GM21619 (cell line): ENCODE results near the gene WAC.
A peak's percentile ranks its signal among the peaks of the same experiment; 100 is the strongest.
"Not testable (repeated sequence)": the region's sequence is repeated elsewhere in the genome, so short reads cannot be mapped to it uniquely, and the experiment has no call there.

Experiments used
- ATAC-seq: cut with Tn5 transposase; IDR thresholded peaks from one replicate; pipeline ENCODE4 v1.9.1; 2021; ENCODE audit not compliant: unreplicated experiment

The WAC gene

DNA sequence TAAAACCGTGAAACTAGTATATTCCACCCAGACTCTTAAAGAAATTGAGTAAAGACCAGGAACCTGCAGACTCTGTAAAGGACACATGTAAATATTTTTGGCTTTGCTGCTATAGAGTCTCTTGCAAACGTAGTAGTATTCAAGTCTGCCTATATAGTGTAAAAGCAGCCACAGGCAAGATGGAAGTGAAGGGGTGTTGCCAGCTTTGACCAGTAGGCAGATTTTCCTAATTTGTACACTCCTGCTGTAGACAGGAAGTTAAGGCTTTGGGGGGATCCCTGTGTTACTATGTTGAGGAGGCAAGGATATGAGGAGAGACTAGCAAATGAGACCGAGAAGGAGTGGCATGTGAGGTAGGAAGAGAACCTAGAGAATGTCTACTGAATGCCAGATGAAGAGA lies 27.7 kb downstream of the WAC start:
- no peak for ATAC-seq

DNA sequence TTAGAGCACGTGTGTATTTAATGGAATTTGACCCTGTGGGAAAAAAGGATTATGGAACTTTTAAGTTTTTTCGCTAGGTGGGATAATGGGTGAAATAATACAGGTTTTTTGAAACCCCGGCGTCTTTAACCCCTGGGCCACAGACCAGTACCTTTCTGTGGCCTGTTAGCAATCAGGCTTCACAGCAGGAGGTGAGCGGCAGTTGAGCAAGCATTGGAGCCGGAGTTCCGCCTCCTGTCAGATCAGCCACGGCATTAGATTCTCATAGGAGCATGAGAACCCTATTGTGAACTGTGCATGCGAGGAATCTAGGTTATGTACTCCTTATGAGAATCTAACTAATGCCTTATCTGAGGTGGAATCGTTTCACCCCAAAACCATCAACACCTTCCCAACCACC lies 28.6 kb downstream of the WAC start:
- no peak for ATAC-seq

DNA sequence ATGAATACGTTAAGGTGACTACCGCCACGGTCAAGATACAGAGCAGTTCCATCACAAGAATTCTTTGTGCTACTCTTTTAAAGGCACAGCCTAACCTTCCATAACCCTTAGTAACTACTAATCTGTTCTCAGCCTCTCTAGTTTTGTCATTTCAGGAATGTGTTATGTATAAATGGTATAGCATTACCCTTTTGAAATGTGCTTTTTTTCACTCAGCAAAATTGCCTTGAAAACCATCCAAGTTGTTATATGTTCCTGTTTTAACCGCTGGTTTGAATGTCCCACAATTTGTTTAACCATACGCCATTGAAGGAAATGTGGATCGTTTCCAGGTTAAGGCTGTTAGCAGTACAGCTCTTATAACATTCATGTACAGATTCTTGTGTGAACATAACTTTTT lies 32.0 kb downstream of the WAC start:
- peak; percentile 59 for ATAC-seq

DNA sequence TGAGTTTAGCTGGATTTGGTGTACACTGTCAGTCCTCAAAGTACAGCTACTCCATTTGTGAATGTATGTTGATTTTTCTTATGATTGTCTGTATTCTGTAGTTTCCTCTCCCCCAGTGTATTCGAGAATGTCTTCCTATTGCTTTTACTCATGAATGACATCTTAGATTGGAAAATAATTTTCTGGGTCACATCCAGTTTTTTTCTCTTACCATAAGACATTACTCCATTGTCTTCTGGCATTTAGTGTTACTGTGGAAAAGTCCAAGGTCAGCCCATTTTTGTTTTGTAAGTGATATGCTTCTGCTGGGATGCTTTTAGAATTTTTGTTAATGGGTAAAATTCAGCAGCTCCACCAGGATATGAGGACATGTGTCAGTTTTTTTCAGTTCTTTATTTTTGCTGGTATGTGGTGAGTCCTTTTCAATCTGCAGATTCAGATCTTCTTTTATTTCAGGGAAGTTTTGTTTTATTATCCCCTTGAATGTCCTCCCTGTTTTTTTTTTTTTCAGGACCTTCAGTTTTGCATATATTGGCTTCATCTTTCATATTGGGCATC lies 33.6 kb downstream of the WAC start:
- no peak for ATAC-seq

DNA sequence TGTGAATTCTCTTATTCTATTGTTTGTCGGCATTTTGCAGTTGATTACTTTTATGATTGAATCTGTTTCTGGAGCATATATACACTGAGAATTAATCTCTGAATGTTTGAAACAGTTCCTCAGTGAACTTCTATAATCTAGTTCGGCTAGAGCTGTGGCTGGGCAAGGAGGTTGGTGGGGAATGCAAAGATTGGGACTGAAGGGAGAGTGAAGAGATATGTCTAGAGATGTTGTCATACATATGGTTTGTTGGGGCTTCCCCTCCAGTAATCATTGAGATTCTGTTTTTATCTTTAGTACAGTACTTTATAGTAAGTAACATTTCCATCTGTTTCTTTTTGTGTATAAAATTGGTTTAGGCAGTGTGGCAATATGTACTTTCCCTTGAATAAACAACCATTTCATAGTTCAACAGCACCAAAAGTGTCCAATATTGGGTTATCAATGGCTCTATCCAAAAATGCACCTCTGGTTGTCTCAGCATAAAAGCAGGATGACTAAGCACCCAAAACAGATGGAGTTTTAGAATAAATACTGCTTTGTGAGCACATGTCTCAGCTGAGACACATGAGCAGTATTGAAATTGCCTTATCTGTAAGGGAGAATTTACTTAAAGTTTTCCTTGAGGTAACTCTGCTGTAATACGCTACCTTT lies 36.7 kb downstream of the WAC start:
- no peak for ATAC-seq

DNA sequence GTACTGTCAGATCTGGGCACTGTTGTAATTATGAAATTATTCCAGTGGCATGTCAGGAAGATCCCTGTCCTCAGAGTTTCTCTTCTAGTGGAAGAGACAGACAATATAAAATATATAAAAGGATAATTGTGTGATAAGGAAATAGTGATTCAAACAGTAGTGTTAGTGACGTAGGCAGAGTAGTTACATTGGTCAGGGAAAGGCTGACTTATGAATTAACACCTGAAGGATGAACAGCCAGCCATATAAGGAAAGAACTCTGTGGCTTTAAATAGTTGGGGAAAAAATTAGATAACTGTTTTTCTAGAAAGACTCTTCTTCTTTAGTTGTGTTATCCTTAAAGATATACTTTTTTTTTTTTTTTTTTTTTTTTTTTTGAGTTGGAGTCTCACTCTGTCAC lies 37.7 kb downstream of the WAC start:
- ATAC-seq: no peak

DNA sequence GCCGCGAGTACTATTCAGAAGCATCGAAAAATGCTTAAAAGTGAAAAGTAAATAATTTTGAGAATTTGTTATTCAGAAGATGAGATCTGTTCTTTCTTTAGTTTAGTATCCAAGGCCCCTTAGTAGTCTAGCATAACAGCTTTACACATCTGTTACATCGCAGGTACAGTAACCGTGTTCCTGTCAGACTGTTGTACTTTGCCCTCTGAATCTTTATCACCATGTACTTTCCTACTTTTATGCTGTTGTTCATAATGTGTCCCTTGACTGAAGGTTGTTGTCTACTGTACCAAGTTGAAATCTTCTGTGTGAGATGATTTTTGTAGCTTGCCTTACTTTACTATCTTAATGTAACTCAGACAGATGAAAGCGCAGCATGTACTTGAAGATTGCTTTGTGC lies 38.3 kb downstream of the WAC start:
- no peak for ATAC-seq

DNA sequence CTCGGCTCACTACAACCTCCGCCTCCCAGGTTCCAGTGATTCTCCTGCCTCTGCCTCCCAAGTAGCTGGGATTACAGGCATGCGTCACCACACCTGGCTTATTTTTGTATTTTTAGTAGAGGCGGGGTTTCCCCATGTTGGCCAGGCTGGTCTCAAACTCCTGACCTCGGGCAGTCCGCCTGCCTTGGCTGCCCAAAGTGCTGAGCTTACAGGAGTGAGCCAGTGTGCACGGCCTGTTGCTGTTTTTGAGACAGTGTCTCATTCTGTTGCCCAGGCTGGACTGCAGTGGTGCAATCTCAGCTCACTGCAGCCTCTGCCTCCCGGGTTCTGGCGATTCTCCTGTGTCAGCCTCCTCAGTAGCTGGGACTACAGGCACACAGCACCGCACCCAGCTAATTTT lies 41.3 kb downstream of the WAC start:
- ATAC-seq: not testable (repeated sequence)

DNA sequence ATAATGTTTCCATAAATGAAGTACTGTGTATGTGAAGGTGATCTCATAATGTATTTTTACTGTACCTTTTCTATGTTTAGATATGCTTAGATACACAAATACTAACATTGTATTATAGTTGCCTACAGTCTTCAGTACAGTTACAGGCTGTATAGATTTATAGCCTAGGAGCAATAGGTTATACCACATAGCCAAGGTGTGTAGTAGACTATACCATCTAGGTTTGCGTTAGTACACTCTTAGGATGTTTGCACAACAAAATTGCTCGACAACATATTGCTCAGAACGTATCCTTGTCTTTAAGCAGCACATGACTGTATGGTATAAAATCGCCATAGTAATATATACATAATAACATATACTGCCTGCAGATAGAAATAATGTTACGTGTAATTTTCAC lies 42.9 kb downstream of the WAC start:
- no peak for ATAC-seq

DNA sequence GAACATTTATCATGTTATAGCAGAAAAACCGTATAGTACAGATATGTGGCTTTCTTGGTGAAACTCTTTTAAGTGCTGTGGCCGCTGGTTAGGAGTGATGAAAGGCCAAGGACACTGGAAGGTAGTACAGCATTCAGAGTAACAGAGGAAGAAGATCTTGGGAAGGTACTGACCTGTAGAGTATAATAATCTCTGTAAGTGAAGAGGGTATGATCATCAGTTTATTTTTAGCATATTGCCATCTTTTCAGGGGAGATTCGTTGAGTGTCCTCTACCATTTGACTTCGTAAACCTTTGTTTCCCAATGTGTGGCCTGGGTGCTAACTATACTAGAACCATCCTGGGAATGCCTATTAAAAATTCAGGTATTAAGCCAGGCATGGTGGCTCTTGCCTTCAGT lies 44.6 kb downstream of the WAC start:
- ATAC-seq: no peak

DNA sequence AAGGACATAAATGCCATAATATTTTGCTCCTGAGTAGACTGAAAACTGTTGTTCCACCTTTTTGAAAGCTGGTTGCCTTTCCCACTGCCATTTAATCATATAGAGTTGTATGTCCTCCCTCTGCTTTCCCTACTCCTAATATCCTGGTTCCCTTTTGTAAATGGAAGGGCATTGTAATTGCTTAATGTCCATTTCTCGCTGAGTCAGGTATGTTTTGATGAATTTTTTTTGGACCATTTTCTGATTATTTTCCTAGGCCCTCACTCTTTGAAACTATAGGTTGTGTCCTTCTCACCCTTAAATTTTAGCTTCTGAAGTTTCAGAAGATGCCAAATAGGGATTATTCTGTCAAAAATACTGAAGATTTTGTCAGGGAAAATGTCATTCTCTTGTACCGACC lies 45.5 kb downstream of the WAC start:
- ATAC-seq: no peak

DNA sequence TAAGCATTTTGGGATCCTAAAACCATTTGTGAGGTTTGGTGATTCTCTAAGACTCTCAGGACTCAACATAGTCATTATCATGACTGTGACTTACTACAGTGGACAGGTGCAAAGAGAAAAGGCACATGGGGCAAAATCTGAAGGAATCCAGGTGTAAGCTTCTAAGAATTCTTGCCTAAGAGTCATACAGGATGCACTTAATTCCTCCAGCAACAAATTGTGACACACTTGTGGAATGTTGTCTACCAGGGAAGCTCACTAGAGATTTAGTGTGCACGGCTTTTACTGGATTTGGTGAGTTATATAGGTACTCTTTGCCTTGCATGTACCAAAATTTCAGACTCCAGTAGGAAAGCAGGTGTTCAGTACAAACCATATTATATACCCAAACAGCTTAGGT lies 47.9 kb downstream of the WAC start:
- ATAC-seq: no peak

DNA sequence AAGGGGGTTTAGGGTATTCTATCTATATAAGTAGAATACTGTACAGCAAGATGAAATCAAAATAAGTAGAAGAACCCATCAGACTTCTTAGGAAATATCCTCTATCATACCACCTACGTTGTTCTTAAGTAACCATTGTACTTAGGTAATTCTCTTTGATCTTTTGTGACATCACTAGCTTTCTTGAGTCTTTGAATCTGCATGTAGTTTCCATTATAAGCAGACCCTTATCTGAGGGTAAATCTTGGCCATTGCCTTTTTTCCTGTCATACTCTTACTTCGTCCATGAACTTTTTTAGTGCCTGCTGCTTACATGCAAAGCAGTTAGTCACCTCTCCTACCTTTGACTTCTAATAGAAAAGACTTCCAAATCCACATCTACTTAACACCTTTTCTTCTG lies 49.0 kb downstream of the WAC start:
- ATAC-seq: no peak

DNA sequence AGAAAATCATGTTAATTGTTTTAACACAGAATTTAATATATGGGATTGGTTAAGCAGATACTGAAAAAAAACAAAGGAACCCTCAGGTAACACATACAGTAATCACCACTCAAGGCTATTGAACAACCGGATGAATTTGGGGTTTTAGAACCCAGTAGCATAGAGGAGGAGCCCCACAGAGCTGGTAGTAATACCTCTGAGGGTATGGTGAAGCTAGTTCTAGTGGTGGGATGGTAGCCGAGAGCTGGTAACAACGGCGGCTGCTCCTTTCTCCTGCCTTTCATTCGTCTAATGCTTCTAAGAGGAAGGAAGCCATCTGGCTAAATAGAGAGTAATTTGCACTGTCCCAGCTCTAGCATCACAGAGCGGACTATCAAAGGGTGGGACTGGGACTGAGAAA lies 52.2 kb downstream of the WAC start:
- no peak for ATAC-seq

DNA sequence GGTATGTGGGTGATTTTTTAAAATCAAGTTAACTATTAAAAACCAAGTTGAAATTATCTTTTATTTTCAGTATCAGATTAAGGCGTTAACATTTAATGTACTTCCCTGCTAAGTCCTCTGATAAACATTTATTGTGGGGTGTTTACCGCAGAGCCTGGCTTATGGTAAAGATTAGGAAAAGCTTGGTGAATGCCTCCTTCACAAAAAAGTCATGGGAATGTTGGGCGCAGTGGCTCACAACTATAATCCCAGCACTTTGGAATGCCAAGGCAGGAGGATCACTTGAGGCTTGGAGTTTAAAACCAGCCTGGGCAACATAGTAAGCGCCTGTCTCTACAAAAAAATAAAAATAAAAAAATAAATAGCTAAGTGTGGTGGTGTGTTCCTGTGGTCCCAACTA lies 53.3 kb downstream of the WAC start:
- no peak for ATAC-seq

DNA sequence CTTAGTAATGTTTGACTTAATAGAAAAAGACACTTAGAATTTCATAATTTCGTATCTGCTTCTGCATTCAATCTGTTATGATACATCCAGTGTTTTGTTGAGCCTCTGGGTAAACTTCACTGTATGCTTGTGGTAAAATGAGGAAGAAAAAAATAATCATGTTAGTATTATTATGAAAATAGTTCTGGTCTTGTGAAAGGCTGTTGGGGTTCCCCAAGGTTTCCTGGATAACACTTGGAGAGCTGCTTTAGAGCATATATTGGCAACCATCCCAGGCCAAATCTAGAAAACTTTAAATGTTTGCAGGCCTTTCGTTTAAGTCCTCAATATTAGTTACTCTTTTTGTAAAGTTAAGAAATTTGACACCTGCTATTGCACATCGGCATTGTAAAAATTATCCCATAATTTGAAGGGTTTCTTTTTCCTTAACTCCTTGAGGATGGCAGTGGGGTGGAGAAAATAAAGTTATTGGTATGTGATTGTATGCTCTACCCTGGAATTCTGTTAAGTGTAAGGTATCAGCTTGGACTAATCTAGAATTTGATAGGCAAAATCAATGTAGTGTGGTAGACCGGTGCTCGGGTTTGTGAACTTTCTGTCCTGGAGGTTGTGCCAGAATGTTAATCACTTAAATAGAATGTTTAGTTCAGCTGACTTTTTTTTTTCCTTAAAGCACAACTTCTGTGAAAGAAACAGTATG lies 54.5 kb downstream of the WAC start:
- no peak for ATAC-seq

DNA sequence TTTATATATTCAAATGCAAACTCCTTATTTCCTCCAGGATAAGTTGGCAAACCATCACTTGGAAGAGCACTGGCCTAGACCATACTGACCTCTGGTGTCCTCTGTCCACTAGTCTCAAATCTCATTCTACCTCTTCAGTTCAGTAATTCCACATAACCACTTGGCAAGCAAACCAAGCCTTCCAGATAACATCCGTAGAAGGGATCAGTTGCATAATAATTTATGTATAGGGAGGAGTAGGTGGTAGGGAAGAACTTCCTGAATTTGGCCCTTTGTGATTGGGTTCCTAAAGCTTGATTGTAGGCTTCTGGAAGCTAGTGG lies 55.0 kb downstream of the WAC start:
- no peak for ATAC-seq

DNA sequence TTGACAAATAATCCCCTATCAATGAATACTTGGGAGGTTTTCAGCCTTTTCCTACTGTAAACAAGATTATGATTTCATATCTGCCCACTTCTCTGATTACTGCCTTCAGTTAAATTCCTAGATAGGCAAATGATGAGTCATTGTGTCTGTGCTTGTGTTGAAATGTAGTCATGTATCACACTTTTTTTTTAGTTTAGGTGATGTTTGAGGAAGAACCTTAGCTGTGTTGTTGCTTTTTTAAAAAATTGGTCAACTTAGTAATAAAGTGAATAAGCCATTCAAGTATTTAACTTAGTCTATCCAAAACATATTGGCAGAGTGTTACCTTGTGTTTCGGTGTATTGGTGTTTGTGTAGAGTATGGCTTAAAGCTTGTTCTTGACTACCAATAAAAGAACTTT lies 60.0 kb downstream of the WAC start:
- no peak for ATAC-seq

DNA sequence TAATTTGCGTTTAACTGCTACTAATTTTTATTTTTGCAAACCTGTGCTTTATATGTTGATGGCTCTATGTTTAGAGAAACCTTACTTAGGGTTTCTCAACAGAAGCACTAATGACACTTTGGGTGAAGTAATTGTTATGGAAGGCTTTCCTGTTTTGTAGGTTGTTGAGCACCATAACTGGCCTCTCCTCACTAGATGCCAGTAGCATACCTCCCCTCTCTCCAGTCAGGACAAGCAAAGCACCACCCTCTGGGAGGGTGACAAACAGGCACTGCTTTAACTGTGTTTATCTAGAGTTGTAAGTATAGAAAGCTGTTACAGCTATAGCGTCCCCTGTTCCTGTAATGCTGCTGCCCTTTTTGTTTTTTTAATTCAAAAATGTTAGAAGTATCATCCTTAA lies 60.9 kb downstream of the WAC start:
- ATAC-seq: no peak

DNA sequence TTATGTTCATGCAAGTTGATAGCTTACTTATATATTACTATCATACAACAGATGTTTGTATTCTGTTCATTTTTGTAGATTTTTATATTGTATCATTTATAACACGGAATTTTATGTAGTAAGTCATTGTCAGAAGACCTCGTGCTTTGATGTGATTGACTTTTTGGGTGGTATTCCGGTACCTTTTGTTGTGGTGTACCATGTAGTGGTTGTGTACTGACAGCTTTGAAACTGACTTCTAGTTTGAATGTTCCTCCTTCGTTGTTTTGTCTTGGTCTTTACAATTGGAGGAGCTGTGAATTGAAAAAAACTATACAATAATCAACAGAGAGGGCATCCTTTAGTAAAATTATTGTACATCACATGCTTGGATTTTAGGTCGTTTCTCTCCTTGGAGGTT lies 61.5 kb downstream of the WAC start:
- no peak for ATAC-seq

DNA sequence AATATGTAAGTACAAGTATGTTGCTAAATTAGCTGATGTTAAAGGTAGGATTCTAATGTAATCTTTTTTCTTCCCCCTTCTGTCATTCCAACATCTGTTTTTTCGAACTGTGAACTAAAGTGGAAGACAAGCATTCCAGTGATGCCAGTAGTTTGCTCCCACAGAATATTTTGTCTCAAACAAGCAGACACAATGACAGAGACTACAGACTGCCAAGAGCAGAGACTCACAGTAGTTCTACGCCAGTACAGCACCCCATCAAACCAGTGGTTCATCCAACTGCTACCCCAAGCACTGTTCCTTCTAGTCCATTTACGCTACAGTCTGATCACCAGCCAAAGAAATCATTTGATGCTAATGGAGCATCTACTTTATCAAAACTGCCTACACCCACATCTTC lies 62.7 kb downstream of the WAC start:
- no peak for ATAC-seq

DNA sequence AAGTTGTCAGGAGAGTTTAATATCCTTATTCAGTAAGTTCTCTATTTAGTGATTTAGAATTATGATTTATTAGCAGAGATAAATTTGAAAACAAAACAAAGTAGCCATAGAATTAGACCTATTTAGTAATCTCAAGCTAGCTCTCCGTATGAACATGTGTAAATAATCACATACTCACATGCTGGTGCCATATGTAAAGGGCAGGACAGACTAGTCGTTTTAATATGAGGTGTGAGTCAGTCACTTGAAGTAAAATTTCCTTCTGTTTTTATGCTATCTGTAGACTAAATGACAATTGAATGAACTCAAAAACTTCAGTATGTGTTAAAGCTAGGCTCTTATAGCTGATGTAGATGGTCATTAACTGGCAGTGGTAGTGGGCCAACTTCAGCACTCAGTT lies 67.1 kb downstream of the WAC start:
- no peak for ATAC-seq

DNA sequence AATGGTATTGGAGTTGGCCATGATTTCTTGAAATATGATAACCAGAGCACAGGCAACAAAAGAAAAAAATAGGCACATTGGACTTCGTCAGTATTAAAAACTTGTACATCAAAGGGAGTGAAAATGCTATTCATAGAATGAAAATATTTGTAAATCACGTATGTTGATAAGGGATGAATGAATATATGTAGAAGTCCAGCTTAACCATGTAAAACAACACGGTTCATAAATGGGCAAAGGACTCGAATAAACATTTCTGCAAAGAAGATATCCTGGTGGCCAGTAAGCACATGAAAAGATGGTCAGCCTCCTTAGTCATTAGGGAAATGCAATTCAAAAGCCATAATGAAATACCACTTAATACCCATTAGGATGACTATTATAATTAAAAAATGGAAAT lies 68.1 kb downstream of the WAC start:
- no peak for ATAC-seq
